ENCODE results near the gene TBC1D22B. TPM values are rescaled to one million over a fixed set of nuclear protein-coding genes. Genes with fewer than 3 reads are reported as not detected.

TBC1D22B gene
- total RNA-seq, 1 experiment from 2014 or later = 12.9 TPM

DNA sequence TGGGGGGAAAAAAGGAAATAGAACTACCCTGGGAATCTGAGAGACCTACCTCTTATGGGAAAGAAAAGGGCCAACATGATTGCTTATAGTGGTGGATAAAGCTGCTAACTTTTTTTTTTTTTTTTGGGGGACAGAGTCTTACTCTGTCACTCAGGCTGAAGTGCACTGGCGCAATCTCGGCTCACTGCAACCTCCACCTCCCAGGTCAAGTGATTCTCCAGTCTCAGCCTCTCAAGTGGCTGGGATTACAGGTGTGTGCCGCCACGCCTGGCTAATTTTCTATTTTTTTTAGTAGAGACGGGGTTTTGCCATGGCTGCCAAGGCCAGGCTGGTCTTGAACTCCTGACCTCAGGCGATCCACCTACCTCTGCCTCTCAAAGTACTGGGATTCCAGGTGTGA is 39.5 kb upstream of the TBC1D22B start:
- no peaks in the 10 kb centered on the region for H3K9me3 Mint-ChIP-seq
- H4K5ac ChIP-seq (ENCODE audit: insufficient read length, low read depth, low read length) = no peak overlapping the region
- WGBS (ENCODE audit: extremely low coverage, insufficient read length, low lambda C conversion rate) = no CpG with 5 or more reads among the region's 6 CpGs

More for the DNA sequence above, 39.5 kb upstream of the TBC1D22B start:
- no peak overlapping the region for H3K4ac ChIP-seq (ENCODE audit: low read depth, low read length)
- no peak overlapping the region for H3T11ph ChIP-seq (ENCODE audit: low read length)
- H3K4me2 ChIP-seq (ENCODE audit: insufficient read depth, insufficient read length, low read length) = no peak overlapping the region
- H2BK15ac ChIP-seq (ENCODE audit: low read depth, low read length) = no peak overlapping the region
- no peak overlapping the region for H3K14ac ChIP-seq (ENCODE audit: insufficient read depth, low read length)
- no peak overlapping the region for H2AFZ ChIP-seq (ENCODE audit: low read length)
- no peak overlapping the region for H3K56ac ChIP-seq (ENCODE audit: insufficient read length, low read depth, low read length)
- no peaks in the 10 kb centered on the region for H3K27me3 Mint-ChIP-seq (ENCODE audit: low read depth)
- H3K79me1 ChIP-seq (ENCODE audit: insufficient read depth, low read depth, low read length, poor library complexity, severe bottlenecking) = no peaks in the 10 kb centered on the region
- H4K20me1 ChIP-seq (ENCODE audit: control insufficient read depth, insufficient read depth, insufficient read length) = no peaks in the 10 kb centered on the region
- H2BK12ac ChIP-seq (ENCODE audit: insufficient read length, low read depth, low read length) = no peak overlapping the region
- H2BK5ac ChIP-seq (ENCODE audit: insufficient read length, low read length) = no peak overlapping the region
- peaks cover 3% of the 10 kb centered on the region for H3K23me2 ChIP-seq (ENCODE audit: insufficient read length, low read depth, low read length, poor library complexity, severe bottlenecking)
- H3K79me2 ChIP-seq (ENCODE audit: insufficient read depth, low read length) = no peaks in the 10 kb centered on the region
- no peak overlapping the region for H2BK20ac ChIP-seq (ENCODE audit: low read depth, low read length, poor library complexity, severe bottlenecking)
- no peak for DNase-seq
- peaks cover 10% of the 10 kb centered on the region in 2 experiments for H3K4me1 Mint-ChIP-seq
- TF ChIP-seq, protein P1, sequence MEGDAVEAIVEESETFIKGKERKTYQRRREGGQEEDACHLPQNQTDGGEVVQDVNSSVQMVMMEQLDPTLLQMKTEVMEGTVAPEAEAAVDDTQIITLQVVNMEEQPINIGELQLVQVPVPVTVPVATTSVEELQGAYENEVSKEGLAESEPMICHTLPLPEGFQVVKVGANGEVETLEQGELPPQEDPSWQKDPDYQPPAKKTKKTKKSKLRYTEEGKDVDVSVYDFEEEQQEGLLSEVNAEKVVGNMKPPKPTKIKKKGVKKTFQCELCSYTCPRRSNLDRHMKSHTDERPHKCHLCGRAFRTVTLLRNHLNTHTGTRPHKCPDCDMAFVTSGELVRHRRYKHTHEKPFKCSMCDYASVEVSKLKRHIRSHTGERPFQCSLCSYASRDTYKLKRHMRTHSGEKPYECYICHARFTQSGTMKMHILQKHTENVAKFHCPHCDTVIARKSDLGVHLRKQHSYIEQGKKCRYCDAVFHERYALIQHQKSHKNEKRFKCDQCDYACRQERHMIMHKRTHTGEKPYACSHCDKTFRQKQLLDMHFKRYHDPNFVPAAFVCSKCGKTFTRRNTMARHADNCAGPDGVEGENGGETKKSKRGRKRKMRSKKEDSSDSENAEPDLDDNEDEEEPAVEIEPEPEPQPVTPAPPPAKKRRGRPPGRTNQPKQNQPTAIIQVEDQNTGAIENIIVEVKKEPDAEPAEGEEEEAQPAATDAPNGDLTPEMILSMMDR (conservative IDR thresholded peaks at IDR 0.05) = no peak
- no peak overlapping the region for H3K18ac ChIP-seq (ENCODE audit: insufficient read length, low read depth, low read length)
- H3K9me3 ChIP-seq (ENCODE audit: control insufficient read depth, low read depth, low read length) = no peaks in the 10 kb centered on the region
- no peak overlapping the region for H4K91ac ChIP-seq (ENCODE audit: insufficient read length, low read depth, low read length)
- no peak overlapping the region for H3K27ac Mint-ChIP-seq
- H4K8ac ChIP-seq (replicated peaks; ENCODE audit: insufficient read length, low read depth, low read length) = no peak overlapping the region
- no peak overlapping the region for H3K9ac ChIP-seq (ENCODE audit: extremely low read depth, insufficient read length, low read length)
- H2AK5ac ChIP-seq (ENCODE audit: insufficient read length, low read length) = no peak overlapping the region
- H3K4me1 ChIP-seq (ENCODE audit: insufficient read depth, low read length) = no peaks in the 10 kb centered on the region
- no peaks in the 10 kb centered on the region for H3K27me3 ChIP-seq (ENCODE audit: insufficient read depth, low read length)
- H2BK120ac ChIP-seq (ENCODE audit: low read depth, low read length, poor library complexity, severe bottlenecking) = no peak overlapping the region
- H3K27ac ChIP-seq (ENCODE audit: insufficient read length, low read depth, low read length) = no peak overlapping the region
- H3K36me3 Mint-ChIP-seq (ENCODE audit: insufficient read depth in 1 of 3, low read depth in 3 of 3) = no peaks in the 10 kb centered on the region
- no peak overlapping the region for H3K23ac ChIP-seq (ENCODE audit: insufficient read length, low read depth, low read length)
- no peak overlapping the region for H3K4me3 Mint-ChIP-seq
